ENCODE data around the gene PERM1.
"Not testable (repeated sequence)": the region's sequence is repeated elsewhere in the genome, so short reads cannot be mapped to it uniquely, and the experiment has no call there.

Gene PERM1

DNA sequence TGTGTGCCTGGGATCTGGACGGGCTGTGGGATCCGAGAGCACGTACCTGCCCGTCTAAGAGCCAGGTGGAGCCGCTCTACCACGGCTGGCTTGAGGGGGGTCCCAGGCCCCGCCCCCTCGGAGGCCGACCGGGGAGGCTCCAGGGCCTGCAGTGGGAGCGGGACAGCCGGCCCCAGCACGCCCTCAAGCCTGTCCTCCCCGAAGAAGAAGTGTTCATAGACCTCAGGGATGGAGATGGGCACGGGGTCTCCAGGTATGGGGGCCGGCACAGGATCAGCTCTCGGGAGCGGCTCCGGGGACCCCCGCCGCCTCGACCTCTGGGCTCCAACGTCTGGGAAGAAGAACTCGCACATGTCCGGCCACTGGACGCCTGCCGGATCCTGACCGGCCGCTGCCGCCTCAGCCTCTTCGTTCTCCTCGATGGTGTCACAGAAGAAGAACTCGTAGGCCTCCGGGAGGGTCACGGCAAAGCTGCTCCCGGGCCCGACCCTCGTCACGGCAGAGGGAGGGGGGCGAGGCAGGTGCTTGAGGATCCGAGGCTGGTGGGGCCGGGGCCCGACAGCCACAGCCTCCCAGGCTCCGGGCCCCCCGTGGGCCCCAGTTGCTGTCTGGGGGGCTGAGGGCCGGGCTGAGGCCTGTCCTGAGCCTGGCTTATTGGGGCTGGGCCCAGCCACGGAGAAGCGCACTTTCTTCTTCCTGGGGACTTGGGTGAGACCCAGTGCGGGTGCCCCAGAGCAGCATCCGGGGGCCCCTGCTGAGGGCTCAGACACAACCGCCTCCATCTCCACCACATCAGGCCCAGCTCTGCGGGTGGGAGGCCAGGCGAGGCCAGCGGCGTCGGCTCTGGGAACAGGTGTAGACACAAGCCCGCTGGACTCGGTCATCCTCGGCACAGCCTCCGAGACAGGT, 2.8 kb downstream of the PERM1 start:
- no peak for DNase-seq (ENCODE audit: low spot score)

DNA sequence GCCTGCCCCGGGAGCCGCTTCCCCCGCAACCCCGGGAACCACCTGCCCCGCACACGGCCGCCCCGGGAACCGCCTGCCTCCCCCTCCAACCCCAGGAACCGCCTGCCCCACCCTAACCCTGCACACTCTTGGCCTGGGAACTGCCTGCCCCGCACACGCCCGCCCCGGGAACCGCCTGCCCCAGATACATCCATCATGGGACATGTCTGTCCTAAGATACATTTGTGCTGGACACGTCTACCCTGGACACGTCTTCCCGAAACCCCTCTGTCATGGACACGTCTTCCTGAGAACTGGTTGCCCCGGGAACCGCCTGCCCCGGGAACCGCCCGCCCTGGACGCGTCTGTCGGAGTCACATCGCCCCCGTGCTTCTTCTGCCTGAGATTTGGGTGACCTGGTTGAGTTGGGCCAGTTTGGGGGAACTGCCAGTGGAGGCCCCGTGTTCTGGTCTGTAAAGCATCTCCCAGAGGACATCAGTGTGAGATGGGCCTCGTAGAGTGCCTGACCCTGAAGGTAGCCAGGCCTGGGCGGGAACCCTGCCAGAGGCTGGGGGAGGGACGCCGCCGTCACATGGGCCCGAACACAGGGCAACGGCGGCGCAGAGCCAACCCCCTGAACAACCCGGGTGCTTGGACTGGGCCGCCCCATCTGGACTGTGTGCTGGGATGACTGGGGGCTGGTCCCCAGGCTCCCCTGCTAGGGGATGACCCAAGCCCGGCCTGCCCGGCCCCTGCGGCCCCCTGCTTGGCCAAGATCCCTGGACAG, 3.6 kb downstream of the PERM1 start:
- no peak for DNase-seq (ENCODE audit: low spot score)

DNA sequence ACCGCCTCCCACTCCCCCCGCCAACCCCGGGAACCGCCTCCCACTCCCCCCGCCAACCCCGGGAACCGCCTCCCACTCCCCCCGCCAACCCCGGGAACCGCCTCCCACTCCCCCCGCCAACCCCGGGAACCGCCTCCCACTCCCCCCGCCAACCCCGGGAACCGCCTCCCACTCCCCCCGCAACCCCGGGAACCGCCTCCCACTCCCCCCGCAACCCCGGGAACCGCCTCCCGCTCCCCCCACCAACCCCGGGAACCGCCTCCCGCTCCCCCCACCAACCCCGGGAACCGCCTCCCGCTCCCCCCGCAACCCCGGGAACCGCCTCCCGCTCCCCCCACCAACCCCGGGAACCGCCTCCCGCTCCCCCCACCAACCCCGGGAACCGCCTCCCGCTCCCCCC, 5.1 kb downstream of the PERM1 start:
- not testable (repeated sequence) for DNase-seq (ENCODE audit: low spot score)

DNA sequence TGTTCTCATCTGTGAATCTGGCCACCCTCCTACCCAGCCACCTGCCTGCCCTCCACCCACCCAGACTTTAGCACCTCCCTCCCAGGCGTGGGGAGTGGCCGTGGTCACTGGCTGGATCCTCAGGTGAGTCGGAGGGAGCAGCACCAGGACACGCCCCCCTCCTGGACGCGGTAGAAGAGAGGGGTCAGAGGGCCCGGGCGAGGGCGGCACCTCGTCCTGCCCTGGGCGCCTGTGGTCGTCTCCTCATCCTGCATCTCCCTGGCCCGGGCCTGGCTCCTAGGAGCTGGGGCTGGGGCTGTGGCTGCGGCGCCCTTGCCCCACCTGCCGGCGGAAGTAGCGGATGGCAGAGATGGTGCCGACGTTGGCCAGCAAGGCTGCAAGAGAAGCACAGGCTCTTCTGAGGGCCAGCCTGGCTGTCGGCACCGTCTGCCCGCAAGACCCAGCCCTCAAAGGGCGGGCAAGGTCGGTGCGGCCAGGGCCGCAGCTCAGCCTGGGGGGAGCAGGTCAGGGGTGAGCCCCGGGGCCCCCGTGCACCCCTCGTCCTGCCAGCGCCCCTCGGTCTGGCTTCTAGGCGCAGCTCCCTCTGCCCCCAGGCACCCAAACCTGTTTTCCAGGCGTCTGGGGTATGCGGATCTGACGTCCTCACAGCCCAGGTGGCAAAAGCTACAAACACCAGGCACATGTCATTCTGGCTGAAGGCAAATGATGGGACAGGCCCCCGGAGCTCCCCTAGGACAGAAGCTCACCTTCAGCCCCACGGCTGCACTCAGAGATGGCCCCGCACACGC, 5.8 kb downstream of the PERM1 start:
- peak; percentile 95 for DNase-seq (ENCODE audit: low spot score)

DNA sequence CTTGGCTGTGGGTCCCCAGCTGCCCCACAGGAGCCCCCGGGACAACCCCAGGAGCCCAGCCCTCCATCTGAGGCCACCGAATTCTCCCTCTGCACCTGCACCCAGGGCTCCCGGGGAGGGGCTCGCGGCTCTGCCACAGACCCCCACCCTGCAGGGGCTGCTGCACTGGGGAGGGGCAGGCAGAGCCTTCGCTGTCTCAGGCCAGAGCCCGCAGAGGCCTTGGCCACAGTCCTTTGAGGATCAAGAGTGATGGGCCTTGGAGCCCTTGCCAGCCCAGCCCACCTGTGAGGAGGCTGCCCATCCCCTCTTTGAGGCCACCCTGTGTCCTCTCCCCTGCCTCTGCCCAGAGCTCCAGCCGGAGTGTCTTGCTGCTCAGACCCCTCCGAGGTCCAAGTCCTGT, 6.5 kb downstream of the PERM1 start:
- no peak for DNase-seq (ENCODE audit: low spot score)

DNA sequence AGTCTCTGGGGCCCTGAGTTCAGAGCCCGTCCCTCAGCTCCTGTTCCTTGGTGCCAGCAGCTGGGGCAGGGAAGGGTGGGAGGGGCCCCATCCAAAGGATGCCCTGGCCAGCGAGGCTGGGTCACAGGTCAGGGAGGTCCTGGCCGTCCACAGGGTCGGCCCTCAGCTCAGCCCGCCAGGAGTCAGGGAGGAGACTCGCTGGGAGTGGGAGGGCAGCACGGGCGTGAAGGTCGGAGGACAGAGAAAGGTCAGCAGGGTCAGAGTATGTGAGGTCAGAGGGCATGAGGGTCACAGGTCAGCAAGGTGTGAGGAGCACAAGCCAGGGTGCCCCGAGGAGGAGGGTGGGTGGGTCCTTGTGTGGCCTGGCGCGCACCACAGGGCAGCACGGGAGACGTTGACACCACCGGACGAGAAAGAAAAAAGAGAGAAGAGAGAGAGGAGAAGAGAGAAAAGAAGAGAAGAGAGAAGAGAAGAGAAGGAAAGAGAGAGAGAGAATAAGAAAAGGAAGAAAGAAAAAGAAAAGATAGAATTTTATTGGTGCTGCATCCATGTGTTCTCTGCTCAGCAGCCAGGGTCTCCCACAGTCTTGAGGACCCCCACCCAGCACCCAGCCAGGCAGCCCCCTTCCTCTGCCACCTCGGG, 7.1 kb downstream of the PERM1 start:
- DNase-seq (ENCODE audit: low spot score): no peak

DNA sequence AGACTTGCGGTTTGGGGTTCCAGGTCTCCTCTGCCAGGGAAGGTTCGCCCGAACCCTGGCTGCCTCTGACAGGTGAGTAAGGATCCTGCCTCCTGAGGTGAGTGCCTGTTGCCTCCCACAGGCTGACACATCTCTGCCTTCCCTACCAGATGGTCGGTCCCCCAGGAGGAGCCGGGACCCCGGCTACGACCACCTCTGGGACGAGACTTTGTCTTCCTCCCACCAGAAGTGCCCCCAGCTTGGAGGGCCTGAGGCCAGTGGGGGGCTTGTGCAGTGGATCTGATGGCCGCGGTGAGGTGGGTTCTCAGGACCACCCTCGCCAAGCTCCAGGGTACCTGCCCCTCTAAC, 7.6 kb downstream of the PERM1 start:
- DNase-seq (ENCODE audit: low spot score): no peak

DNA sequence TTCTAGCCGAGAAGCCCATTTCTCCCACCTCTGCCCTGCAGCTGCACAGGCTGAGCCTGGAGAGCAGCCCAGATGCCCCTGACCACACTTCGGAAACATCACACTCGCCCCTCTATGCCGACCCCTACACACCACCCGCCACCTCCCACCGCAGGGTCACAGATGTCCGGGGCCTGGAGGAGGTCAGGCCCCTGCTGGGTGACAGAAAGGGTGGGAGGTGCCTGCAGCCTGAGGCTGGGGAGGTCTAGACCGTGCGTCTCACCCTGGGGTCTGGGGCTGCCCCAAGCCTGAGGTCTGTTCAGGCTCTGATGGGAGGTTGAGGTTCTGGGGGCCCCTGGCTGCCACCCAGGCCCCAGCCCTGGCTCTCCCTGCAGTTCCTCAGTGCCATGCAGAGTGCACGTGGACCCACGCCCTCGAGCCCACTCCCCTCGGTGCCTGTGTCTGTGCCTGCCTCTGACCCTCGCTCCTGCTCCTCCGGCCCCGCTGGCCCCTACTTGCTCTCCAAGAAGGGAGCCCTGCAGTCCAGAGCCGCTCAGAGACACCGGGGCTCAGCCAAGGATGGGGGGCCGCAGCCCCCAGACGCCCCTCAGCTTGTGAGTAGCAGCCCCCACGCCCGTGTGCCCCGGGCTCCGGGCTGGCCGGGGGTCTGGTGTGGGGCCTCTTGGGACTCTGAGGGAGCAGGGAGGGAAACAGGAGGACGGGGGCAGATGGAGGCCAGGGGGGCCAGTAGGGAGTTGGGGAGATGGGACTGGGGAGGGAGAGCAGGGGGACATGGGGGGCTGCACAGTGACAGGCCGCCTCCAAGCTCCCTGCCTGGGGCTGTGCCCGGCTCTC, 8.2 kb downstream of the PERM1 start:
- no peak for DNase-seq (ENCODE audit: low spot score)

DNA sequence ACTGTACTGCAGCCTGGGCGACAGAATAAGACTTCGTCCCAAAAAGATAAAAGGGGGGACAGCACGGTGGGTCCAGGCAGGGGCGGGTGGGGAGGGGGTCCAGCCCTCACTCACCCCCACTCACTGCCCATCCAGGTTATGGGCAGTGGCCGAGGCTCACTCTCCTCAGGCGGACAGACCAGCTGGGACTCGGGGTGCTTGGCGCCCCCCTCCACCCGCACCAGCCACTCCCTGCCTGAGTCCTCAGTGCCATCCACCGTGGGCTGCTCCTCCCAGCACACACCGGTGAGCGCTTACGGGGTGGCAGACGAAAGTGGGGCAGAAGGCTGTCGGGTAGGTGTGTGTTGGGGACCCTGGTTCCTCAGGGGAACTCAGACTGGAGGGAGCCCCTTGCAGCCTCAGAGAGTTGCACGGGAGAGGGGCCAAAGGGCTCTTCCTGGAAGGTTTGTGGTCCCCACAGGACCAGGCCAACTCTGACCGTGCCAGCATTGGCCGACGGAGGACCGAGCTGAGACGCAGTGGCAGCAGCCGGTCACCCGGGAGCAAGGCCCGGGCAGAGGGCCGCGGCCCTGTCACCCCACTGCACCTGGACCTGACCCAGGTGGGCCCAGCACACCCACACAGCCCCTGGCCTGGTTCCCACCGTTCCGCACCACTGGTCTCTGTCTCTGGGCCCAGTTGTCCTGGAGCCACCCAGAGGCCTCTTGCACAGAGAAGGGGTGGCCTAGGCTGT, 9.0 kb downstream of the PERM1 start:
- DNase-seq (ENCODE audit: low spot score): no peak

DNA sequence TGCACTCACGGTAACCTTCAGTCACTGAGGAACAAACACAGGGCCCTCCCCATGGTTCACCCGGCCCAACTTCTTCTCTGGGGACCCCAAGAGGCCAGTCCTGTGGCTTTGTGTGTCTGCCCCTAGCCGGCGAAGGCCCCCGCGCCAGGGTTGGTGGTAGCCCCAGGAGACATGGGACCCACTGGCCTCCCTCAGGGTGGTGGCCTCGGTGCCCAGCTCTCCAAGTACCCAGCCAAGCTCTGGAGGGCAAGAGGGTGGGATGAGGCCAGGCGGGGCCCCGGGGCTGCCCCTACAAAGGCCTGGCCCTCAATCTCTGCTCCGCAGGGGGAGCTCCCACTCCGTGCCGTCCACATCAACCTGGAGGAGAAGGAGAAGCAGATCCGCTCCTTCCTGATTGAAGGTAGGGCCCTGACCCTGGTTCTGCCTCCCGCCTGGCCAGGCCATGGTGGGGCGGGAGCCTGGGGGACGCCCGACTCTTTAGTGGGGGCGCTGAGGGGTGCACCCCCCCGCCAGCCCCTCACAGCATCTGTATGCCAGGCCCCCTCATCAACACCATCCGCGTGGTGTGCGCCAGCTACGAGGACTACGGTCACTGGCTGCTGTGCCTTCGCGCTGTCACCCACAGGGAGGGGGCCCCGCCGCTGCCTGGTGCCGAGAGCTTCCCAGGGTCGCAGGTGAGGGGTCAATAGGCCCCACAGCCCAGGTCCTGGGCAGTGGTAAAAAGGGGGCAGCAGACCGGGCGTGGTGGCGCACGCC, 10.0 kb downstream of the PERM1 start:
- no peak for DNase-seq (ENCODE audit: low spot score)

DNA sequence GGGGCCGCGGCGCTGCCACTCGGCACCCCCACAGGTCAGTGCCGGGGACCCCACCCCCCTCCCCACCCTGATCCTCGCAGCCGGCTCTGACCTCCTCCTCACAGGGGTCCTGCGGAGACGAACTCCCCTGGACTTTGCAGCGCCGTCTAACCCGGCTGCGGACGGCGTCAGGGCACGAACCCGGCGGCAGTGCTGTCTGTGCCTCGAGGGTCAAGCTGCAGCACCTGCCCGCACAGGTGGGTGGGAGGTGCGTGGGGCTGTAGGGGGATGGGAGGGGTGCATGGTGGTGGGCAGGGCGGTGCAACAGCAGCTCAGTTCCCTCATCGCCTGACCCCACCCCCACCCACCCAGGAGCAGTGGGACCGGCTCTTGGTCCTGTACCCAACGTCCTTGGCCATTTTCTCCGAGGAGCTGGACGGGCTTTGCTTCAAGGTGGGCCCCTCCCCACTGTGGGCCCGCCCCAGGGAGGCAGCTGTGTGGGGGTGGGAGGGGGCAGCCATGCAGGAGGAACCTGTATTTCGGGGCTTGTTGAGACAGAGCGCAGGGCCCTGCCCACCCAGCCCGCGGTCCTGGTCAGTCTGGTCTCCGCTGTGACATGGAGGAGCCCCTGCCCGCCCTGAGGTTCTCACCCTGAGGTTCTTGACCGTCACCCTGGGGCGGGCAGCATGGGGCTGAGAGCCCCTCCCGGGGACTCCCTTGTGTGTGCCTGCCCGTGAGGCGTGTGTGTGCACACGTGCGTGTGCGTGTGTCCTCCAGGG, 10.7 kb downstream of the PERM1 start:
- no peak for DNase-seq (ENCODE audit: low spot score)

DNA sequence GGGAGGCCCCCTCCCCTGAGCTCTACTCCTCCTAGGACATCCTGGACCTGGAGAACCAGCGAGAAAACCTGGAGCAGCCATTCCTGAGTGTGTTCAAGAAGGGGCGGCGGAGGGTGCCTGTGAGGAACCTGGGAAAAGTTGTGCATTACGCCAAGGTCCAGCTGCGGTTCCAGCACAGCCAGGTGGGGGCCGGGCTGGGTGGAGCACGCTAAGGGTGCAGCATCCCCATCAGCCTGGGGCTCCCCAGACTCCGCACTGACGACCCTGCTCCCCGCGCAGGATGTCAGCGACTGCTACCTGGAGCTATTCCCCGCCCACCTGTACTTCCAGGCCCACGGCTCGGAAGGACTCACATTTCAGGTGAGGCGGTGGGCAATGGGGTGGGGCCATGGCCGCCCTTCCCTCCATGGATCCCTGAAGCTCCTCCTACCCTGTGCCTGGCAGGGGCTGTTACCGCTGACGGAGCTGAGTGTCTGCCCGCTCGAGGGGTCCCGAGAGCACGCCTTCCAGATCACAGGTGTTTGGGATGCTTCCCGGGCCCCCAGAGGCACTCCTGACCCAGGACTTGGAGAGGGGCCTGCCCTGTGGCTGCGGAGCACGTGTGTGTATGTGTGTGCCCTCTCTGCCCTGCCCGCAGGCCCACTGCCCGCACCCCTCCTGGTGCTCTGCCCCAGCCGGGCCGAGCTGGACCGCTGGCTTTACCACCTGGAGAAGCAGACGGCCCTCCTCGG, 11.5 kb downstream of the PERM1 start:
- DNase-seq (ENCODE audit: low spot score): no peak

DNA sequence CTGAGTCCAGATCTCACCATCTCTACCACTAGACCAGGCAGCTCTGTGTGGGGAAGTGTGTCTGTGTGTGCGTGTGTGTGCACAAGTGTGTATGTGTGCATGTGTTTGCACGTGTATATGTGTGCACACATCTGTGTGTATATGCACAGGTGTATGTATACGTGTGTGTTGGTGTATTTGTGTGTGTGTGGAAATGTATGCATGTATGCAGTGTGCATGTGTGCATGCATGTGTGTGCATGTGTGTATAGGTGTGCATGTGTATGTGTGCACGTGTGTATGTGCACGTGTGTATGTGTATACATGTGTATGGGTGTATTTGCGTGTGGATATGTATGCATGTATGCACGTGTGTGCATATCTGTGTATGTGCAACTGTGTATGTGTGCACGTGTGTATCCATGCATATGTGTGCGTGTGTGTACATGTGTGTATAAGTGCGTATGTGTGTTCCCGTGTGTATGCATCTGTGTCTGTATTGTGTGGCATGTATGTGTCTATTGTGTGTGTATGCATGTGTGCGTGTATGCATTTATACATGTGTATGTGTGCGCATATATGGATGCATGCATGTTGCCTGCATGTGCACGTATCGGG, 12.5 kb downstream of the PERM1 start:
- DNase-seq (ENCODE audit: low spot score): no peak

DNA sequence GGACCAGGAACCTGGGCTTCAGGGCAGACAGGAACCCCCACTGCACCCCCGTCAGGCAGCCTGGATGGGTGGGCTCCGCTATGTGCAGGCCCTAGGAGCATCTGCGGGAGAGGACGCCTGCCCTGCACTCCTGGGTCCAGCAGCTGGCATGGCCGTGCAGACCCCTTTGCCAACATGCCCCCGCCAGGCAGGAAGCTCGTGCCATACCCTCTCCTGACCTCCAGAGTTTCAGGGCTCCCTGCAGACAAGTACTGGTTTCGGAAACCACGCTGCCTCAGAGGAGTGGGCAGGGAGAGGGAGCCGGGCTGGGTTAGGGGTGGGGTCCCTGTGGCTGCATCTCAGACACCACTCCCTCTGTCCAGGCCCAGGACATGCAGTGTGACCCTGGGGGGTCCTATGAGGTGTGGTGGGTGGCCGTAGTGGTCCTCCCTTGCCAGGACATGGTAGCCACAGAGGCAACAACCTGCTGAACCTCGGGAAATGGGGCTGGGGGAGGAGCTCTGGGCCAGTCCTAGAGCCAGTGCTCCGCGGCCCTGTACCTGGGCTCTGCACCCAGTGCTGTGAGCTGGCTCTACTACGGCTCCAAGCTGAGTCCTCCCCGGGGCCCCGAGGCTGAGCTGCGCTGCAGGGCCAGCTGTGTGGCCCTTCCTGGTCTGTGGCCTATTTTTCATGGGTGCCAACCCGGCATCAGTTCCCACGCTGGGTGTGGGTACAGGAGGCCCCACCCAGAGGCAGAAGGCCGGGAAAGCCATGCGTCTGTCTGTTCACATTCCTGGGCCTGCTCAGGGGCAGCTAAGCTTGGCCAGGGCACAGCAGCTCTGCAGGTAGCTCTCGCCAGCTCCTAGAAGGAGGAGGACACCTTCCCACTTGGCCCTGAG, 14.2 kb downstream of the PERM1 start:
- no peak for DNase-seq (ENCODE audit: low spot score)

DNA sequence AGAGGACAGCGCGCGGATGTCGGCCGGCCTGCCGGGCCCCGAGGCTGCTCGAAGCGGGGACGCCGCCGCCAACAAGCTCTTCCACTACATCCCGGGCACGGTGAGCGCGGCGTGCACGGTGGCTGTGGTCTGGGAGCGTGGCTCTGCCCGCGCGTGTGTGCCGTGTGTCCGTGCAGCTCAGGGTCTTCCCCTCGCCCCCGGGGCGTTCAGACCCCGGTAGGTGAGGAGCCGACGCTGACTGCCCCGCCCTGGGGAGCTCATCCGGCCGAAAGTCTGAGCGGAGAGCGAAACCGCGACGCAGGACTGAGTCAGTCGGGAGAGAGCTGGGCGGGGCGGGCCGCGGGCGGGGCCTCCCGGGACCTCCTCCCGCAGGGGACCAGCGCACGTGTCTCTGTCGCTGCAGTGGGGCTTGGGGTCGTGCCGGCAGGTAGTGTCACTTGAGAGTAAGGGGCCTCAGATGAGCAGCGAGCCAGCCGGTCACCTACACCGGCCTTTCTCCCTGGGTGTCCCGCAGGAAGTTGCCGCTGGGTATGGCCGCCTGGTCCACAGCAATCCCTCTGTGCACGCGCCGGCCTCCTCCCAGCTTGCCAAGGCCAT, 15.1 kb downstream of the PERM1 start:
- peak; percentile 79 for DNase-seq (ENCODE audit: low spot score)

DNA sequence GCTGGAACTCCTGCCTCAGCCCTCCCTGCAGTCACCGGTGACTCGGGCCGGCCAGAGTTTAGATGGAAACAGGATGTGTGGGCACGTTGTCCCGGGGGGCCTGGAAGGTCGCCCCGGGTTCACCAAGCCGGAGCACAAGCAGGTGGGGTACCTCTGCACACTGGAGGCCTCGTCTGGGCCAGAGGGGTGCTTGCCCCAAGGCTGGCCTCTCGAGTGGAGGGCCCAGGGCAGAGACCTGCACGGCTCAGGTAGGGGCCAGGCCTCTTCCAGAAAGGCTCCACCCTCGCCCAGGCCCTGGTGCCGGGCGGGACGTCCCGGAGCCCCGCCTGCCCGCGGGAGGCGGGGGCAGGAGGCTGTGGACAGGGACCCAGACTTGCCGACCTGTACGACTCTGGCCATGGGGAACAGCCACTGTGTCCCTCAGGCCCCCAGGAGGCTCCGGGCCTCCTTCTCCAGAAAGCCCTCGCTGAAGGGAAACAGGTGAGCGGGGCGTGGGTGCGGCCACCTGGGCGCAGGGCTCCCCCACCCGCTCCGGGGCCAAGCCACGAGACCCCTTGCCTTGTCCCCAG, 15.7 kb downstream of the PERM1 start, which contains the start of gene PLEKHN1:
Gene PLEKHN1 (plus strand): TSS at position 348 of the 569 bp plus-strand sequence. CDS start 50 bp downstream, at position 398.
- peak; percentile 81 for DNase-seq (ENCODE audit: low spot score)
